ENCODE data around the gene KLHL6.

GRCh38 chr3:183542355-183542754, 13.2 kb downstream of the KLHL6 start:
- TF ChIP-seq CHD2 (IDR thresholded peaks at IDR 0.05; ENCODE audit: low read length) (no peak), POLR2A (IDR thresholded peaks at IDR 0.05; ENCODE audit: control extremely low read depth in 1 of 2, low read depth in 2 of 2, low read length in 2 of 2) (no peak), SRF (IDR thresholded peaks at IDR 0.05; ENCODE audit: low read depth, low read length) (no peak), POLR2AphosphoS5 (IDR thresholded peaks at IDR 0.05; ENCODE audit: low read depth, low read length) (no peak), CTCF (IDR thresholded peaks at IDR 0.05; ENCODE audit: control extremely low read depth in 1 of 3, insufficient read depth in 1 of 3, low read depth in 1 of 3, low read length in 3 of 3) (no peak), CEBPB (IDR thresholded peaks at IDR 0.05; ENCODE audit: low read depth, low read length) (no peak), JUN (IDR thresholded peaks at IDR 0.05; ENCODE audit: low read depth, low read length) (no peak), TAF1 (IDR thresholded peaks at IDR 0.05; ENCODE audit: low read depth, low read length) (no peak), EZH2 (IDR thresholded peaks at IDR 0.05; ENCODE audit: low read depth, low read length, severe bottlenecking) (no peak), KDM1A (IDR thresholded peaks at IDR 0.05; ENCODE audit: borderline replicate concordance, low read length) (no peak), TCF12 (IDR thresholded peaks at IDR 0.05; ENCODE audit: low read depth, low read length) (no peak), SP1 (IDR thresholded peaks at IDR 0.05; ENCODE audit: low read depth, low read length) (no peak)
